ENCODE data around the gene CD2.

DNA sequence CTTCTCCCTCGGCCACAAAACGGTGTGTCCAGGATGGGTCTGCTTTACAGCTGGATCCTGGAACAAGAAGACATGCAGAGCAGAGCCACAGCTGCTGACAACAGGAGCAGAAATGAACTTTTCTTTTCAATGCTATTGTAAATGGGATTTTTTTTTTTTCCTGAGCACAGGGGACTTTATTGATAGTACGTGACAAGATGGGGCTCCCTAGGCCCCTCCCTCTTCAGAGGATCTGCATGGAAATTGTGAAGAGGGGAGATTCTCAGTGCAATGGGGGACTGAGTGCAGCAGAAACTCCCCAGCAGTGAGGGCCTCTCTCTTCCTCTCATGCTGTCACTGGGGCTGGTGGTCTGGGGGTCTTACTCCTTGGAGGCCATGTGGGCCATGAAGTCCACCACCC lies 40.8 kb upstream of the CD2 start:
- TF ChIP-seq, protein P1, sequence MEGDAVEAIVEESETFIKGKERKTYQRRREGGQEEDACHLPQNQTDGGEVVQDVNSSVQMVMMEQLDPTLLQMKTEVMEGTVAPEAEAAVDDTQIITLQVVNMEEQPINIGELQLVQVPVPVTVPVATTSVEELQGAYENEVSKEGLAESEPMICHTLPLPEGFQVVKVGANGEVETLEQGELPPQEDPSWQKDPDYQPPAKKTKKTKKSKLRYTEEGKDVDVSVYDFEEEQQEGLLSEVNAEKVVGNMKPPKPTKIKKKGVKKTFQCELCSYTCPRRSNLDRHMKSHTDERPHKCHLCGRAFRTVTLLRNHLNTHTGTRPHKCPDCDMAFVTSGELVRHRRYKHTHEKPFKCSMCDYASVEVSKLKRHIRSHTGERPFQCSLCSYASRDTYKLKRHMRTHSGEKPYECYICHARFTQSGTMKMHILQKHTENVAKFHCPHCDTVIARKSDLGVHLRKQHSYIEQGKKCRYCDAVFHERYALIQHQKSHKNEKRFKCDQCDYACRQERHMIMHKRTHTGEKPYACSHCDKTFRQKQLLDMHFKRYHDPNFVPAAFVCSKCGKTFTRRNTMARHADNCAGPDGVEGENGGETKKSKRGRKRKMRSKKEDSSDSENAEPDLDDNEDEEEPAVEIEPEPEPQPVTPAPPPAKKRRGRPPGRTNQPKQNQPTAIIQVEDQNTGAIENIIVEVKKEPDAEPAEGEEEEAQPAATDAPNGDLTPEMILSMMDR (conservative IDR thresholded peaks at IDR 0.05; ENCODE audit: low read length): no peak
- no peak for TF ChIP-seq EZH2phosphoT487 (IDR thresholded peaks at IDR 0.05; ENCODE audit: borderline replicate concordance)

Measured in Loucy (cell line).